CD4-positive, alpha-beta memory T cell (primary cell): Measurements from ENCODE around the gene PTPA. TPM values are rescaled to one million over a fixed set of nuclear protein-coding genes. Genes with fewer than 3 reads are reported as not detected.

Experiments used
- CTCF ChIA-PET: fragments of 350-600 bp; sonication (Branson Sonifier 250); formaldehyde crosslinking; loops from one replicate; lab custom pipeline; 2021; ENCODE audit warnings: inconsistent platforms; ENCODE audit not compliant: partially characterized antibody; lab: Charles Lee
- POLR2A ChIA-PET: fragments of 350-600 bp; sonication (Branson Sonifier 250); formaldehyde crosslinking; loops from one replicate; lab custom pipeline; 2021; ENCODE audit not compliant: partially characterized antibody; lab: Charles Lee
- DNase-seq, 5 donors: peaks; one replicate each; pipeline versions ENCODE4 v3.0.0 to v3.0.0-alpha.2; 2020 to 2022; ENCODE audit warnings: mixed read lengths in 1 of 5
- H3K27ac ChIP-seq: one replicate; pipeline ENCODE4 v1.7.0; 2013; ENCODE audit warnings: low read depth, low read length
- H3K27me3 ChIP-seq: 2 replicates; pipeline ENCODE4 v1.7.0; 2013; ENCODE audit warnings: mild to moderate bottlenecking, low read length, moderate library complexity; ENCODE audit not compliant: insufficient read depth
- H3K36me3 ChIP-seq: 2 replicates; pipeline ENCODE4 v1.7.0; 2013; ENCODE audit warnings: mild to moderate bottlenecking, low read length, moderate library complexity; ENCODE audit not compliant: insufficient read depth
- H3K4me1 ChIP-seq: 2 replicates; pipeline ENCODE4 v1.7.0; 2013; ENCODE audit warnings: mild to moderate bottlenecking, low read length, moderate library complexity; ENCODE audit not compliant: insufficient read depth
- H3K4me3 ChIP-seq, 2 donors: one replicate each; pipeline ENCODE4 v1.7.0; 2013; ENCODE audit warnings: low read length in 2 of 2, mild to moderate bottlenecking in 1 of 2
- H3K9me3 ChIP-seq, 2 donors: one replicate each; pipeline ENCODE4 v1.7.0; 2013; ENCODE audit warnings: low read length in 2 of 2, control low read depth in 1 of 2; ENCODE audit not compliant: control insufficient read depth in 1 of 2
- H3K27ac Mint-ChIP-seq, 7 donors: one replicate each; pipeline ENCODE4 v1.8.0; 2020 to 2021; ENCODE audit warnings: mixed read lengths in 7 of 7, mild to moderate bottlenecking in 6 of 7, inconsistent platforms in 3 of 7, moderate library complexity in 3 of 7
- H3K27me3 Mint-ChIP-seq, 2 donors: one replicate each; pipeline ENCODE4 v1.8.0; 2020 to 2021; ENCODE audit warnings: mixed read lengths in 2 of 2
- H3K36me3 Mint-ChIP-seq, 2 donors: one replicate each; pipeline ENCODE4 v1.8.0; 2020 to 2021; ENCODE audit warnings: mixed read lengths in 2 of 2, inconsistent platforms in 1 of 2, mild to moderate bottlenecking in 1 of 2
- H3K4me1 Mint-ChIP-seq, 4 donors: one replicate each; pipeline ENCODE4 v1.8.0; 2020 to 2021; ENCODE audit warnings: mixed read lengths in 4 of 4, mild to moderate bottlenecking in 1 of 4
- H3K4me3 Mint-ChIP-seq, 8 donors: one replicate each; pipeline ENCODE4 v1.8.0; 2020 to 2021; ENCODE audit warnings: mixed read lengths in 8 of 8, mild to moderate bottlenecking in 7 of 8, moderate library complexity in 6 of 8, inconsistent platforms in 3 of 8
- H3K9me3 Mint-ChIP-seq, 8 donors: one replicate each; pipeline ENCODE4 v1.8.0; 2020 to 2021; ENCODE audit warnings: mixed read lengths in 8 of 8, mild to moderate bottlenecking in 5 of 8, inconsistent platforms in 3 of 8, moderate library complexity in 1 of 8
- intact Hi-C: fragments of 100-400 bp; cut with micrococcal nuclease; formaldehyde crosslinking; loops from one replicate; pipeline ENCODE4 v1.15.1; 2023
- polyA plus RNA-seq, 2 donors: library from polyadenylated mRNA; unstranded; fragments of 300-500 nt; fragmentation: Illumina TruSeq; gene quantifications; one replicate each; pipeline ENCODE4 v1.2.3, GENCODE V29; 2021
- total RNA-seq, 2 experiments: library from RNA; stranded (reverse); gene quantifications; one replicate each; pipeline ENCODE4 v1.2.3, GENCODE V29; 2021

Gene PTPA
- total and polyA plus RNA-seq, 4 experiments from 2014 or later: 10.8 to 51.3 (median 31.5) TPM

- H3K27me3 Mint-ChIP-seq: peaks cover 6 to 8% of the 10 kb centered on the region in 2 donors
- DNase-seq: no peak
- H3K4me1 ChIP-seq: peaks cover 4% of the 10 kb centered on the region
- no peaks in the 10 kb centered on the region for H3K36me3 ChIP-seq
- peaks cover 9% of the 10 kb centered on the region for H3K27me3 ChIP-seq
- H3K4me1 Mint-ChIP-seq: peaks cover 0 to 5% (median 2%) of the 10 kb centered on the region in 4 donors
- H3K27ac Mint-ChIP-seq: no peak overlapping the region
- CTCF ChIA-PET: interaction anchor here (1.8 kb wide), 1 partner anchor 24 kb away, joined by 5 read pairs; no protein-coding TSS in a partner anchor
- H3K9me3 Mint-ChIP-seq: peaks cover 0 to 6% (median under 1%) of the 10 kb centered on the region in 8 donors
- intact Hi-C loops: no loop called here
- H3K4me3 Mint-ChIP-seq: no peak overlapping the region
- no peaks in the 10 kb centered on the region for H3K36me3 Mint-ChIP-seq
- no peak overlapping the region for H3K27ac ChIP-seq
- H3K9me3 ChIP-seq: no peaks in the 10 kb centered on the region
- no peak overlapping the region for H3K4me3 ChIP-seq
- POLR2A ChIA-PET: no interaction called here
These were observed 86.7 kb downstream of the PTPA start for GRCh38 chr9:129197978-129198318.

Other genes starting within 250 kb of the PTPA start
- gene KYAT1, start 229.5 kb upstream of the PTPA start, total RNA-seq: 10 to 100 TPM in 1 of 2 experiments, 1 to 10 TPM in 1; 9.8 to 12.4 TPM
- 10 to 100 TPM; 11.0 to 11.6 TPM for gene KYAT1, start 229.5 kb upstream of the PTPA start, polyA plus RNA-seq
- 10 to 100 TPM; 24.4 to 26.4 TPM for gene LRRC8A, start 229.3 kb upstream of the PTPA start, total RNA-seq
- gene LRRC8A, start 229.3 kb upstream of the PTPA start, polyA plus RNA-seq: 10 to 100 TPM; 18.7 to 40.6 TPM
- gene PHYHD1, start 190.4 kb upstream of the PTPA start, total RNA-seq: 1 to 10 TPM; 1.7 to 2.2 TPM
- gene PHYHD1, start 190.4 kb upstream of the PTPA start, polyA plus RNA-seq: not detected
- 10 to 100 TPM in 1 of 2 experiments, 1 to 10 TPM in 1; 9.9 to 12.9 TPM for gene DOLK, start 163.8 kb upstream of the PTPA start, total RNA-seq
- 10 to 100 TPM in 1 of 2 donors, 1 to 10 TPM in 1; 9.1 to 11.7 TPM for gene DOLK, start 163.8 kb upstream of the PTPA start, polyA plus RNA-seq
- gene NUP188, start 163.7 kb upstream of the PTPA start, total RNA-seq: 10 to 100 TPM; 70.1 to 70.8 TPM
- 10 to 100 TPM; 27.2 to 39.4 TPM for gene NUP188, start 163.7 kb upstream of the PTPA start, polyA plus RNA-seq
- gene SH3GLB2, start 83.1 kb upstream of the PTPA start, total RNA-seq: 100 to 1,000 TPM; 111 to 113 TPM
- gene SH3GLB2, start 83.1 kb upstream of the PTPA start, polyA plus RNA-seq: 10 to 100 TPM; 23.8 to 43.5 TPM
- gene MIGA2, start 74.8 kb upstream of the PTPA start, total RNA-seq: 10 to 100 TPM; 80.5 to 84.2 TPM
- 10 to 100 TPM in 1 of 2 donors, 1 to 10 TPM in 1; 6.6 to 11.6 TPM for gene MIGA2, start 74.8 kb upstream of the PTPA start, polyA plus RNA-seq
- gene DOLPP1, start 30.3 kb upstream of the PTPA start, total RNA-seq: 10 to 100 TPM; 11.4 to 13.0 TPM
- gene DOLPP1, start 30.3 kb upstream of the PTPA start, polyA plus RNA-seq: 10 to 100 TPM; 10.1 to 12.8 TPM
- gene CRAT, start 622 bp upstream of the PTPA start, total RNA-seq: 10 to 100 TPM; 11.2 to 12.4 TPM
- 10 to 100 TPM in 1 of 2 donors, 1 to 10 TPM in 1; 8.7 to 21.0 TPM for gene CRAT, start 622 bp upstream of the PTPA start, polyA plus RNA-seq
- 1 to 10 TPM; 3.1 to 3.6 TPM for gene IER5L, start 66.8 kb downstream of the PTPA start, total RNA-seq
- gene IER5L, start 66.8 kb downstream of the PTPA start, polyA plus RNA-seq: under 1 TPM; 0.07 to 0.08 TPM